AG10803 (cell line): ENCODE data around the gene ALG2.
"Not testable (repeated sequence)": the region's sequence is repeated elsewhere in the genome, so short reads cannot be mapped to it uniquely, and the experiment has no call there.

Experiments
- DNase-seq: peaks from one replicate; pipeline ENCODE4 v3.0.0; 2010; ENCODE audit warnings: low read depth
- H3K4me3 ChIP-seq: 2 replicates; pipeline ENCODE4 v1.5.1; 2011; ENCODE audit warnings: mild to moderate bottlenecking, low read length, control low read depth
- TF ChIP-seq, protein P1 (sequence below): conservative IDR thresholded peaks from 2 replicates; pipeline ENCODE4 v1.5.1; 2011; ENCODE audit warnings: mild to moderate bottlenecking, low read length, control low read depth, inconsistent platforms

The ALG2 gene

GRCh38 chr9:99251157-99251556 is 29.4 kb upstream of the ALG2 start:
- no peak for DNase-seq

GRCh38 chr9:99249619-99250018 is 27.9 kb upstream of the ALG2 start:
- TF ChIP-seq, protein P1, sequence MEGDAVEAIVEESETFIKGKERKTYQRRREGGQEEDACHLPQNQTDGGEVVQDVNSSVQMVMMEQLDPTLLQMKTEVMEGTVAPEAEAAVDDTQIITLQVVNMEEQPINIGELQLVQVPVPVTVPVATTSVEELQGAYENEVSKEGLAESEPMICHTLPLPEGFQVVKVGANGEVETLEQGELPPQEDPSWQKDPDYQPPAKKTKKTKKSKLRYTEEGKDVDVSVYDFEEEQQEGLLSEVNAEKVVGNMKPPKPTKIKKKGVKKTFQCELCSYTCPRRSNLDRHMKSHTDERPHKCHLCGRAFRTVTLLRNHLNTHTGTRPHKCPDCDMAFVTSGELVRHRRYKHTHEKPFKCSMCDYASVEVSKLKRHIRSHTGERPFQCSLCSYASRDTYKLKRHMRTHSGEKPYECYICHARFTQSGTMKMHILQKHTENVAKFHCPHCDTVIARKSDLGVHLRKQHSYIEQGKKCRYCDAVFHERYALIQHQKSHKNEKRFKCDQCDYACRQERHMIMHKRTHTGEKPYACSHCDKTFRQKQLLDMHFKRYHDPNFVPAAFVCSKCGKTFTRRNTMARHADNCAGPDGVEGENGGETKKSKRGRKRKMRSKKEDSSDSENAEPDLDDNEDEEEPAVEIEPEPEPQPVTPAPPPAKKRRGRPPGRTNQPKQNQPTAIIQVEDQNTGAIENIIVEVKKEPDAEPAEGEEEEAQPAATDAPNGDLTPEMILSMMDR, result no peak
- no peak overlapping the region for H3K4me3 ChIP-seq
- DNase-seq, result no peak

More at GRCh38 chr9:99251157-99251556, 29.4 kb upstream of the ALG2 start:
- TF ChIP-seq, protein P1, result no peak
- no peak overlapping the region for H3K4me3 ChIP-seq

DNA sequence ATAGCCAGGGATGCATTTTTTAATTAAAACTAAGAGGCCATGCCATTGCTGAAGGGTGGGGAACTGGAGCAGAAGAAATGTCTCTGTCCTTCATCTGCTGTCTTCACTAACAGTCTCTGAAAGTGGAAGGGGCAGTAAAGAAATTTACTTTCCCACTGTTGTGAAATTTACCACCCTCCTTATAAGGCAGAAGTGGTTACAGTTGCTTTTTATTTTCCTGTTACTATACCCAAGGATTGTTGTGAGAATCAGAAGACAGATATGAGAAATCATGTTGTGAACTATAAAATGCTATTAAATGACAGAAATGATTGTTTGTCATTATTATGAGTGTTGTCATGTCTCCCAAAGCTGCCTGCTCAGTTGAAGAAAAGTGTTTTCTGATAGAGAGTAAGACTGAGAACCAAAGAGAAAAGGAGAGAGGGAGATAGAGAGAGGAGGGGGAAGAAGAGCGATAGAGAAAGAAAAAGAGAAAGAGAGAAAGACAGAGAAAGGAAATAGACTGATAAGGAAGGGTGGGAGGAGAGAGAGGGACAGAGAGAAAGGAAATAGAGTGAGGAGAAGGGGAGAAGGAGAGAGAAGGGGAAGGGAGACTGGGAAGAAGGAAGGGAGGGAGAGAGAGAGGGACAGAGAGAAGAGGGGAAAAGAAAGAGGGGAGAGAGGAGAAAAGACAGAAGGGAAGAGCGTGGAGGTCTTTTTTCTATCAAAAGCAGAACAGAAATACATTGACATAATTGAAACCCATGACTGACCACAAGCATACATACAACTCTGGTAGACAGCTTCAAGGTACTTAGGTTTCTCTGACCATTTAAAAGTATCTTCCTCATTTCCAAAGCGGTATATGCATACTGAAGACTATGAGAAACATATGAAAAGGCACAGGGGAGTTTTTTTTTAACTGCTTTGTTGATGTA is 22.9 kb upstream of the ALG2 start:
- no peak overlapping the region for H3K4me3 ChIP-seq
- TF ChIP-seq, protein P1, result no peak
- DNase-seq, result no peak

DNA sequence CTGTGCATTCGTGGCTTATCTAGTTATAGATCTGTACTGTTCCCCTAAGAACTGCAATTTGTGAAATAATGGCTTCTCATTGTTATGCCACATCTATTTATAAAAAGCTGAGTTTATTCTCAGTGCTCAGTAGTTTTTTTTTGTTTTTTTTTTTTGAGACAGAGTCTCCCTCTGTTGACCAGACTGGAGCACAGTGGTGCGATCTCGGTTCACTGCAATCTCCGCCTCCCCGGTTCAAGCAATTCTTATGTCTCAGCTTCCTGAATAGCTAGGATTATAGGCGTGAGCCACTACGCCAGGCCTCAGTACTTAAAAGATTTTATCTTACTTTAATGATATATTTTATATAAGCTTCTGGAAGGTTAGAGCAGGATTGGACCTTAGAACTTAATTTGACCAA is 19.4 kb upstream of the ALG2 start:
- H3K4me3 ChIP-seq, result no peak overlapping the region
- no peak for DNase-seq
- TF ChIP-seq, protein P1, result no peak

DNA sequence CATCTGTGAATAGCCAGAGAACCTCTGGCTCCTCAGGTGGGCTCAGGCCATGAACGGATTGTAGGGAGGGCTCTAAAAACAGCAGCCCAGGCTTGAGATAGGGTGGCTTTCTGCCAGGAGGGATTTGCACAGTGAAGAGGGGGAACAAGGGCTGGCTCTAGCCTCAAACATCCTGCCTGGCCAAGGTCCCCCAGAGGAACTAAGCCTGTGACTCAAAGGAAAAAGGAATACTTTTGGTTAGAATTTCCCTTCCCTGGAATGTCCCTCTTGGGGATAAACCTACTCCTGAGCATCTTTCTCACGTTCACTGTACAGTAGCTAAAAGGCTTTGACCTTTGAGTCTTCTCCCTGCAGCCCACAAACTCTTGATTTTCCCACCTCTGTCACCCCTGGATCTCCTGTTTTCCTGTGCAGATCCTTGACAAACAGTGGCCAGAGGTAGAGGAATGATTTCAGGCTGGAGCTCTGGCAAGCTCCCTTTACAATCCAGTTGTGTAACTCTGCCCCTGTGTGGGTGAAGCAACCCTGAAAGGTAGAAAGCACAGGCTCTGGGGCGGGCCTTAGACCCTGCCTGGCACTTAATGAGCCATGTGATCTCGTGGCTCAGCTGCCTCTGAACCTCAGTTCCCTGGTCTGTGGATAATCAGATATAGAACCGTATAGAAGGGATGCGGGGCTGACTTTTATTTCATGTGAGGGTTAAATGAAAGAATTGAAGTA is 17.8 kb upstream of the ALG2 start:
- H3K4me3 ChIP-seq, result no peak overlapping the region
- TF ChIP-seq, protein P1, result no peak
- peak; percentile 79 for DNase-seq

DNA sequence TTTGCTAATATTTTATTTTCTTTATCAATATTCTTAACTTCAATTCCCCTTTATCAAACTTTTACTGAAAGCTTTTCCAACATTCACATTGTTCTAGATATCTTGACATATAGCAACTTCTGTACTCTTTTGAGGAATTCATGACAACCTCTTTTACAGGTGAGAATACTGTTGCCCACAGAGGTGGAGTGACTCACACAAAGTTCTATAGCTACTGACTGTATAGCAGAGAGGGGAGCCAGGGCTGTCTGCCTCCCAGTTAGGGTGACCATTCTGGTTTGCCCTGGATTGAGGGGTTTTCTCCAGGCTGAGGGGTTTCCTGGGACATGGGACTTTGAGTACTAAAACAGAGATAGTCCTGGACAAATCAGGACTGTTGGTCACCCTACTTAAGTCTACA is 16.6 kb upstream of the ALG2 start:
- TF ChIP-seq, protein P1, result no peak
- H3K4me3 ChIP-seq, result no peak overlapping the region
- DNase-seq, result no peak

DNA sequence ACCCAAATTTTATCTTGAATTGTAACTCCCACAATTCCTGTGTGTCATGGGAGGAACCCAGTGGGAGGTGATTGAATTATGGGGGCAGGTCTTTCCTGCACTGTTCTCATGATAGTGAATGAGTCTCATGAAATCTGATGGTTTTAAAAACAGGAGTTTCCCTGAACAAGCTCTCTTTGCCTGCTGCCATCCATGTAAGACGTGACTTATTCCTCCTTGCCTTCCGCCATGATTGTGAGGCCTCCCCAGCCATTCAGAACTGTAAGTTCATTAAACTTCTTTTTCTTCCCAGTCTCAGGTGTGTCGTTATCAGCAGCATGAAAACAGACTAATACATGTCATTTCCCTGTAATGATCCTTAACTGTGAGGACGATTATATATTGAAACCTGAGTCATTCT is 16.1 kb upstream of the ALG2 start:
- not testable (repeated sequence) for DNase-seq, H3K4me3 ChIP-seq
